IPS-20b (cell line): Measurements from ENCODE around the gene GPC3.

ENCODE experiments used
- H3K27ac ChIP-seq: one replicate; pipeline ENCODE4 v1.5.1; 2013; ENCODE audit warnings: low read length
- H3K27me3 ChIP-seq: 2 replicates; pipeline ENCODE4 v1.6.1; 2013; ENCODE audit warnings: mild to moderate bottlenecking, low read length, inconsistent platforms; ENCODE audit not compliant: insufficient read depth
- H3K36me3 ChIP-seq: 2 replicates; pipeline ENCODE4 v1.6.1; 2013; ENCODE audit warnings: low read depth, mild to moderate bottlenecking, inconsistent platforms, low read length, moderate library complexity; ENCODE audit not compliant: insufficient read depth
- H3K4me1 ChIP-seq: 2 replicates; pipeline ENCODE4 v1.6.1; 2013; ENCODE audit warnings: mild to moderate bottlenecking, control low read depth, inconsistent platforms, low read length, moderate library complexity; ENCODE audit not compliant: insufficient read depth
- H3K4me3 ChIP-seq: 2 replicates; pipeline ENCODE4 v1.5.1; 2013; ENCODE audit warnings: mild to moderate bottlenecking, low read length, inconsistent platforms
- H3K9ac ChIP-seq: 2 replicates; pipeline ENCODE4 v1.6.1; 2013; ENCODE audit warnings: low read depth, mild to moderate bottlenecking, inconsistent platforms, low read length, moderate library complexity
- H3K9me3 ChIP-seq: 2 replicates; pipeline ENCODE4 v1.6.1; 2013; ENCODE audit warnings: mild to moderate bottlenecking, low read depth, low read length, inconsistent platforms; ENCODE audit not compliant: insufficient read depth

GPC3 gene

DNA sequence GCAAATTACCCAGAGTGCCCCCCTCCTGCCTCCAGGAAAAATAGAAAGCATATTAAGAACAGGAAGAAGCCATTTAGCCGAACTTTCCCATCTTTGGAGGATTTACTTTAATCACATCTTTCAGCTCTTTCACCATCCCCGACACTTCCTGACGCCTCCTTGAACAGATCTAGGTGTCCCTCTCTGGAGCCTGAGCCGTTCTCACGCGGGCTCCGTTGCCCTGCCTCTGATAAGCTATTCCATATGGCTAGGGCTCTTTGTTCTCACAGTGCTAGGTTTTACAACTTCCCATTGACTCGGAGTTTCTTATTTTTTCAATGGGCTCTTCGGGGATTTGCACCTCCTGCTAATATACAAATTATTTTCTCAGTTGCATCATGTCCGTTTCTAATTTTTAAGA lies 488.0 kb downstream of the GPC3 start:
- Histone ChIP-seq H3K27ac (no peak overlapping the region), H3K27me3 (no peaks in the 10 kb centered on the region), H3K4me3 (no peak overlapping the region)

DNA sequence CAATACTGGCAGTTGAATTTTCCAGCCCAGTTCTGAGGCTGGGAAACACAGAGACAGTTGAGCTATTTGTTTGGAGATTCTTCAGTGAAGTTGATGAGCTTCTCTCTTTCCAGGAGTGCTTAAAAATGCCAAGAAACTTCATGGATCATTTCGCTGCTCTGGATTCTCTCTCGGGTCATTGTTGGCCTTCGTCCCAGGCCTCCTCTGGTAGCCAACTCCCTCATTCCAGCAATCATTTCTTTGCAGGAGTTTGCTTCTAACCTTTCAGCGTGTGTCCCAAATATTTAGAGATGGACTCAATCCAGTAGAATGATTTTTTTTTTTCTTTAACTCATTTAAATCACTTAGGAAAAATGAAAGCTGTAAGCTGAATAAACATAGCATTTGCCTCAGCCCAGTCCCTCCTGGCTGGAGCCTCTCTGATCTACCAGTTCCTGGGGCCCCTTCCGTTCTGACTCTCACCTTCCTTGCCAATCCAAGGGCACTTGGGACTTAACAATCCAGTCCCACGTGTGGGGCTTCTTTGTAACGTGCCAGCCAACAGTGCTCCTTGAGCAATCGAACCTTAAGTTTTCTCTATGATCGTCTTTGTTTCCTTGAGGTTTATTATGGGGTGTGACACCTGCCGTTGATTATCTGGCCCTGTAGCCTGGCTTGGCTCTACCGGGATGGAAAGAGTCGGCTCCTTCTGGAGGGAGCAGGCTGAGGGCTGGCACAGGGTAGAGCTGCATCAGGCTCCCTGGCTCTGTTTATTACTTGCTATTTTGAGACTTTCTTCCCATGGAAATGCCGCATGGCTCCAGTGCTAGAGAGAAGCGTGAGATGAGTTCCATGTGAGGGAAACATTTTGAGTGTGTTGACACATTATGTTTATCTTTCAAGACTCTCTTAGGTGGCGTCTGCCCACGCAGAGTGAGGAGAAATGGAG lies 489.7 kb downstream of the GPC3 start:
- no peak overlapping the region for H3K27ac ChIP-seq
- H3K4me3 ChIP-seq: no peak overlapping the region
- no peak overlapping the region for H3K9ac ChIP-seq

More for the DNA sequence above, 488.0 kb downstream of the GPC3 start:
- Histone ChIP-seq H3K9me3 (no peaks in the 10 kb centered on the region), H3K9ac (no peak overlapping the region), H3K36me3 (no peaks in the 10 kb centered on the region), H3K4me1 (0 out of 2 replicates have a peak, but pooled peaks cover 4% of the 10 kb centered on the region)

DNA sequence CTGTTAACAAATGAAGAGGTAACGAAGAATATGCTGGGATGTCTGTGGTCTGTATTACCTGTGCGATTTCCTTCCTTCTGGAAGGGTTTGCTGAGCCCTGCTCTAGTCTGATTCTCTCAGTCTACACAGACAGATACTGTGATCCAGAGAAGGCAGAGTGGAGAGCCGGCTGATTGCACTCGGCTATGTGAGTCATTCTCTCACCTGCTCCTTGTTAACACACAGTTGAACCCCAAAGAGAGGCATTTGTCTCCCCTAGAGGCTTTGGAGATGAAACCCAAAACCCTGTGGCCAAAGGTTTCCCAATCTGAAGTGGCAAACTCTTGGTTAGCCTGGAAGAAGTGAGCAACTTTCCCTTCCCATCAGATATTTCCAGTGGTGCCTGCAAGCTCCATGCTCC lies 492.0 kb downstream of the GPC3 start:
- Histone ChIP-seq H3K36me3 (no peaks in the 10 kb centered on the region), H3K9ac (no peak overlapping the region), H3K4me1 (0 out of 2 replicates have a peak, but pooled peaks cover 4% of the 10 kb centered on the region), H3K9me3 (no peaks in the 10 kb centered on the region), H3K27ac (no peak overlapping the region), H3K4me3 (no peak overlapping the region), H3K27me3 (no peaks in the 10 kb centered on the region)

More for the DNA sequence above, 489.7 kb downstream of the GPC3 start:
- Histone ChIP-seq H3K9me3 (no peaks in the 10 kb centered on the region), H3K27me3 (no peaks in the 10 kb centered on the region), H3K36me3 (no peaks in the 10 kb centered on the region), H3K4me1 (0 out of 2 replicates have a peak, but pooled peaks cover 4% of the 10 kb centered on the region)

DNA sequence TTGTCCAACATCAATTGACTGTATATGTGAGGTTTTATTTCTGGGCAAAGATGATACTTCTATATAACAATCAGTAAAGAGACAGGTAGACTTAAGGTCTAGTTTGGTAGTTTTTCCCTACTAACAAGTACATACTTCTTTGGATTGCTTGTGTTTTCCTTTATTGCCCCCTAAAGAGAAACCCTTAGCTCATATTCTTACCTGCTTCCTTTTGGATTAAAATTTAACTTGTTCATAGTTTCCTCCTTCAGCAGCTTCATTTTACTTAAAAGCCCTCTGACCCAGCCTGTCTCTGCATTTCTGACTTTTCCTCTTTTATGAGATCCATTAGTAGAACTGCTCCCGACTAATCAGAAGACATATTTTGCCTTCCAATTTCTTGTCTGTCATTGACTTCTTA lies 494.4 kb downstream of the GPC3 start:
- H3K4me3 ChIP-seq: no peak overlapping the region

More for the DNA sequence above, 494.4 kb downstream of the GPC3 start:
- Histone ChIP-seq H3K4me1 (0 out of 2 replicates have a peak, but pooled peaks cover 4% of the 10 kb centered on the region), H3K27ac (no peak overlapping the region), H3K36me3 (no peaks in the 10 kb centered on the region), H3K9me3 (no peaks in the 10 kb centered on the region), H3K9ac (no peak overlapping the region), H3K27me3 (no peaks in the 10 kb centered on the region)
